Nephron progenitor cell (in vitro differentiated cells): Measurements from ENCODE around the gene ITPK1.

ENCODE experiments used
- DNase-seq: peaks from one replicate; pipeline ENCODE4 v3.0.0; 2021
- H3K27ac Mint-ChIP-seq: 2 replicates; pipeline ENCODE4 v1.8.0; 2021; ENCODE audit warnings: mild to moderate bottlenecking, moderate library complexity, mixed read lengths
- H3K27me3 Mint-ChIP-seq: 2 replicates; pipeline ENCODE4 v1.8.0; 2021; ENCODE audit warnings: mild to moderate bottlenecking, low read depth, mixed read lengths; ENCODE audit not compliant: poor library complexity
- H3K36me3 Mint-ChIP-seq: 2 replicates; pipeline ENCODE4 v1.8.0; 2021; ENCODE audit warnings: low read depth, mixed read lengths
- H3K4me1 Mint-ChIP-seq: 2 replicates; pipeline ENCODE4 v1.8.0; 2021; ENCODE audit warnings: mixed read lengths
- H3K4me3 Mint-ChIP-seq: 2 replicates; pipeline ENCODE4 v1.8.0; 2021; ENCODE audit warnings: mild to moderate bottlenecking, moderate library complexity, mixed read lengths
- H3K9me3 Mint-ChIP-seq: 2 replicates; pipeline ENCODE4 v1.8.0; 2021; ENCODE audit warnings: mild to moderate bottlenecking, moderate library complexity, mixed read lengths
- CTCF ChIP-seq: fragments of 200-600 bp; sonication (generic); IDR thresholded peaks from 2 replicates; pipeline ENCODE4 v1.5.0; 2021; ENCODE audit warnings: antibody characterized with exemption

The ITPK1 gene

DNA sequence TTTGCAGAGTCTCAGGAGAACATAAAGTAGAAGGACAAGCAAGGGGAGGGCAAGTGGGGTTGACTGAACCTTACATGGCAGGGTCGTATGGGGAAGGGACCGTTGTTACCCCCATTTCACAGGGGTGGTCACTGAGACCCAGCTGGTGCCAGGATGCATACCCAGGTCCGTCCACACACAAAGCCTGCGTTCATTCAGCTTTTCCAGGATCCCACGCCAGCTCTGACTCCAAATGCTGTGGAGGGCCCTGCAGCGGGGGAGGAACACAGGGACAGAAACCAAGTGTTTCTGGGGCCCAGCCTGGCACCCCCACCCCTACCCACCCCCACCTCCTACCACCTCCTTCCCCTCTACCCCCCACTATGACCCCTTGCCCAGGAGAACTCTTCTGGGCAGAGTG, 209.3 kb downstream of the ITPK1 start:
- Mint-ChIP-seq H3K4me1 (peaks cover 9% of the 10 kb centered on the region), H3K27ac (no peak overlapping the region), H3K36me3 (no peaks in the 10 kb centered on the region), H3K4me3 (no peak overlapping the region), H3K27me3 (peaks cover 61% of the 10 kb centered on the region), H3K9me3 (peaks cover 8% of the 10 kb centered on the region)
- no peak for TF ChIP-seq CTCF
- no peak for DNase-seq

- peaks cover 68% of the 10 kb centered on the region for H3K27me3 Mint-ChIP-seq
- H3K36me3 Mint-ChIP-seq = no peaks in the 10 kb centered on the region
- no peak for DNase-seq
- no peak overlapping the region for H3K4me3 Mint-ChIP-seq
- H3K9me3 Mint-ChIP-seq = peaks cover 8% of the 10 kb centered on the region
- H3K4me1 Mint-ChIP-seq = peaks cover 9% of the 10 kb centered on the region
- H3K27ac Mint-ChIP-seq = no peak overlapping the region
- no peak for TF ChIP-seq CTCF
These were observed 210.1 kb downstream of the ITPK1 start for GRCh38 chr14:92905667-92906066.

- Mint-ChIP-seq H3K27me3 (peaks cover 78% of the 10 kb centered on the region), H3K36me3 (no peaks in the 10 kb centered on the region), H3K27ac (no peak overlapping the region), H3K4me1 (peaks cover 9% of the 10 kb centered on the region), H3K4me3 (no peak overlapping the region), H3K9me3 (no peaks in the 10 kb centered on the region)
- DNase-seq = no peak
- TF ChIP-seq CTCF = no peak
These were observed 212.4 kb downstream of the ITPK1 start for GRCh38 chr14:92903359-92903758.

DNA sequence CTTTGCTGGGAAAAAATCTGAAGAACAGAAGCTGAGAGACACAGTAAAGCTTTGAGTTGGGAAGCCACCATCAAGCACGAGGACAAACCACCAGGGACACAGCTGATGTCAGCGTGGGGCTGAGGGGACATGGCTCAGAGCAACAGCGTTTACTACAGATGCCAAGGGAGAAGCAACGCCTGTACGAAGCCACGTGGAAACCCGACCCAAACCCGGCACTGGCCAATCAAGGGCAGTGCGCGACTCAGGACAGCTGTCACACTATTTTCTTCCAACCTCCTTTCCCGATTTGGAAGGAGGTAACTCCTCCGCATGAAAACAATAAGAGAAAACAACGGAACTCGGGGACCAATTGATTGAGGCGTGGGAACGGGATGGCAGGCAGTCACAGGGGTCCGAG, 213.0 kb downstream of the ITPK1 start:
- Mint-ChIP-seq H3K27ac (no peak overlapping the region), H3K36me3 (no peaks in the 10 kb centered on the region), H3K4me3 (no peak overlapping the region), H3K27me3 (peaks cover 76% of the 10 kb centered on the region), H3K9me3 (no peaks in the 10 kb centered on the region), H3K4me1 (peaks cover 9% of the 10 kb centered on the region)
- DNase-seq = peak; percentile 17
- no peak for TF ChIP-seq CTCF

DNA sequence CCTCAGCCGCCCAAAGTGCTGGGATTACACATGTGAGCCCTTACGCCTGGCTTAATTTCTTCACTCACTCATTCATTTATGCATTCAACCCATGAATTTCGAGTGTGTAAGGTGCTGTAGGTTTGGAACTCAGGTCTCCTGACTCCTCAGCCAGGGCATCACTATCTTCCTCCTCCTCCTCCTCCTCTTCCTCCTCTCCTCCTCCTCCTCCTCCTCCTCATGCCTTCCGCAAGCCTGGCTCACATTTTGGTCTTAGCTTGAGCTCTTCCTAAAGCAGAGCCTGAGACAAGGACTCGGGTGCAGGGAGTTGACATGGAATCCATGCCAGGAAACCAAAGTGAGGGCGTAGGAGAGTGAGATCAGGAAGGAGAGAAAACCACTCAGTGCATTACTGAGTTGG, 213.5 kb downstream of the ITPK1 start:
- Mint-ChIP-seq H3K9me3 (no peaks in the 10 kb centered on the region), H3K27ac (no peak overlapping the region), H3K27me3 (peaks cover 76% of the 10 kb centered on the region), H3K36me3 (no peaks in the 10 kb centered on the region), H3K4me1 (peaks cover 9% of the 10 kb centered on the region), H3K4me3 (no peak overlapping the region)
- DNase-seq = no peak
- no peak for TF ChIP-seq CTCF

GRCh38 chr14:92900660-92901059, 215.1 kb downstream of the ITPK1 start:
- no peak for DNase-seq
- H3K9me3 Mint-ChIP-seq = no peaks in the 10 kb centered on the region
- H3K27ac Mint-ChIP-seq = no peak overlapping the region
- H3K36me3 Mint-ChIP-seq = no peaks in the 10 kb centered on the region
- peaks cover 9% of the 10 kb centered on the region for H3K4me1 Mint-ChIP-seq
- H3K27me3 Mint-ChIP-seq = peaks cover 76% of the 10 kb centered on the region
- H3K4me3 Mint-ChIP-seq = no peak overlapping the region
- no peak for TF ChIP-seq CTCF
